Right ventricle myocardium superior (tissue), 1 donor: ENCODE measurements around the gene CCDC171. TPM values are rescaled to one million over a fixed set of nuclear protein-coding genes. Genes with fewer than 3 reads are reported as not detected.

Source experiments
- ATAC-seq: fragments of 200-7000 bp; cut with Tn5 transposase; one replicate; pipeline ENCODE4 v1.9.1; 2020; ENCODE audit warnings: mild to moderate bottlenecking; ENCODE audit not compliant: poor library complexity
- DNase-seq: peaks from one replicate; pipeline ENCODE4 v3.0.0-alpha.2; 2020
- intact Hi-C: fragments of 100-400 bp; cut with DNase I; formaldehyde crosslinking; loops from one replicate; pipeline ENCODE4 v1.11.2; 2022
- total RNA-seq: library from RNA; stranded (reverse); fragmentation: NEBNext Ultra II Directional; extraction: Animal tissue kit (Norgen Biotek cat#: 25700); gene quantifications from one replicate; pipeline ENCODE4 v1.2.1, GENCODE V29; 2021
- donor health status: DM: no; HTN: yes; CAD: no; lungs with severe emphysema.

CCDC171 gene
- total RNA-seq, 1 donor from 2014 or later, result 1.6 TPM

- intact Hi-C loops, result no loop called here
- DNase-seq, result no peak
- ATAC-seq, result no peak
Observed at GRCh38 chr9:16010221-16010620, 457.4 kb downstream of the CCDC171 start.

DNA sequence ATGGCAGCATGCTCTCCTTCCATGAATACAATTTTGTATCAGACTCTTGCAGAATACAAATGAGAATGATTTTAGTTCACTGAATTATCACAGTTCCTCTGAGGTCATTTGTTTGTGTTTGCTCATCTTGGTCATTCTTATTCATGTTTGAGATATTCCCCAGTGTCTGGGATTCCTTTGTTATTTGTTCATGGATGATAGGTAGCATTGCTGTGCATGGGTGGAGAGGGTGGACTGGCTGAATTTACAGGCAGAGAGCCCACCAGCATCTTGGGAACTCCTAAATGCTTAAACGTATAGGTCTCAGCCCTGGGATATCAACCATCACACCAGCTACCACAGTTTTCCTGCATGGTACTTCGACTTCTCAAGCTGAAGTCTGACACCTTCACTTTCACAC is 459.8 kb downstream of the CCDC171 start:
- intact Hi-C loops, result no loop called here
- no peak for ATAC-seq
- no peak for DNase-seq

DNA sequence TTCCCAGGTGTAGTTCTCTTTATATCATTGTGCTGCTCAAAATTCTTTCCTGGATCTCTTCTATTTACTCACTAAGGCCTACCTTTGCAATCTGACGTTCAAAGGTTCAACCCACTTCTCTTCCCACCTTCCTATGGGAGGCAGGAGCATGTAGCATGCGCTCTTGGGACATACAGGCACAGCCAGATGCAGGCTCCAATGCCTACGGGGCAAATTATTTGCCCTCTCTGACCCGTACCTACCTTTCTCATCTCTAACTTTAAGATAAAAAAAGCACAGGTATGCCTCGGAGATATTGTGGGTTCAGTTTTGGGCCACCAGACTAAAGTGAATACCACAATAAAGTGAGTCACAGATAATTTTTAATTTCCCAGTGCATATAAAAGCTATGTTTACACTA is 460.5 kb downstream of the CCDC171 start:
- ATAC-seq (no peak), DNase-seq (no peak)
- intact Hi-C loops, result no loop called here

DNA sequence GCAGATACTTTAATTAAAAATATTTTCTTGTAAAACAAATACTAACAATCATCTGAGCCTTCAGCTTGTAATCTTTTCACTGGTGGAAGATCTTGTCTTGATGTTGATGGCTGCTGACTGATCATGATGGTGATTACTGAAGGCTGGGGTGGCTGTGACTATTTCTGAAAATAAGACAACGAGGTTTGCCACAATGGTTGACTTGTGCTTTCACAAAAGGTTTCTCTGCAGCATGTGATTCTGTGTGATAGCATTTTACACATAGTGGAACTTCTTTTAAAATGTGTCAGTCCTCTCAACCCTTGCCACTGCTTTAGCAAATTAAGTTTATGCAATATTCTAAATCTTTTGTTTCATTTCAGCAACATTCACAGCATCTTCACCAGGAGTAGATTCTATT is 461.0 kb downstream of the CCDC171 start:
- no peak for ATAC-seq

GRCh38 chr9:16022228-16022627 is 469.4 kb downstream of the CCDC171 start:
- ATAC-seq (no peak), DNase-seq (no peak)
- intact Hi-C loops, result no loop called here

More for the DNA sequence above, 461.0 kb downstream of the CCDC171 start:
- intact Hi-C loops, result no loop called here
- DNase-seq, result no peak

- no peak for DNase-seq
- ATAC-seq, result no peak
- intact Hi-C loops, result no loop called here
Observed at GRCh38 chr9:16023446-16023845, 470.6 kb downstream of the CCDC171 start.

Other genes starting within 250 kb of the CCDC171 start
- gene TTC39B, start 245.8 kb upstream of the CCDC171 start, total RNA-seq, result 1.3 TPM
- 32.1 TPM for gene SNAPC3, start 130.2 kb upstream of the CCDC171 start, total RNA-seq
- gene PSIP1, start 42.1 kb upstream of the CCDC171 start, total RNA-seq, result 21.1 TPM